Measurements from ENCODE around the gene HSD3B1. TPM values are rescaled to one million over a fixed set of nuclear protein-coding genes. Genes with fewer than 3 reads are reported as not detected.

HSD3B1 gene
- not detected for polyA plus RNA-seq (2013, experiment 1 of 2; ENCODE audit: insufficient read length)
- not detected for polyA plus RNA-seq (2013, experiment 2 of 2; ENCODE audit: insufficient read length)

DNA sequence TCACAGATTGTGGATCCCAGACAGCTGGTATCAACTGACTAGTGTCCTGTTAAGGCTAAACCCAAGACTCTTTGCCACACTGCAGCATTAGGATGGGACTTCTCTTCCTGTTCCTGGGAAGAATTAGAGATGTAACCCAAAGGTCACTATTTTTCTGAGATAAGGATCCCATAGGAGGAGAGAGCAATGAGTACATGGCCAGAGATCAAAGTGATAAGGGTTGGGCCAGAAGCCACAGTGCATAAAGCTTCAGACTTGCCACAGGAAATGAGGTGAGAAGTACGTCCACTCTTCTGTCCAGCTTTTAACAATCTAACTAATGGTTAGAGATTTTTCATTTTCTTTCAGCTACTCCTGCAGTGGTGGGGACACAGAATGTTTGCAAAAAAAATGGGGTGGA is at the start of gene HSD3B1:
TSS of gene HSD3B1 (plus strand) at position 270 of the 400 bp plus-strand sequence. CDS start 267 bp downstream, outside the sequence.
- no peak for DNase-seq

- no peak for DNase-seq
These were observed 44.0 kb upstream of the HSD3B1 start for GRCh38 chr1:119462964-119463363.

- DNase-seq, result no peak
These were observed 43.4 kb upstream of the HSD3B1 start for GRCh38 chr1:119463569-119463968.

DNA sequence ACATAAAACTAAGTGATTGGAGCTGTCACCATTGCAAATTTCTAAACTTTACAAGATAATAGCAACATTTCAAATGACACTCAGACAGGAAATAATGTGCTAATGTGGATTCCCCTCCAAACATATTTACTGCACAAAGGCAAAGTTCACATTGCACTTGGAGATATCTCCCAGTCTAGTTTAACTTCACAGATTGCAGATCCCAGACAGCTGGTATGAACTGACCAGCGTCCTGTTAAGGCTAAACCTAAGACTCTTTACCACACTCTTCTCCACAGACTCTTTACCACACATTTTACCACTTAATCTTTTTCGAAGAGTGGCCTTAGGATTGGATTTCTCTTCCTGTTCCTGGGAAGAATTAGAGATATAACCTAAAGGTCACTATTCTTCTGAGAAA is 40.6 kb upstream of the HSD3B1 start:
- DNase-seq, result no peak

GRCh38 chr1:119467219-119467618 is 39.8 kb upstream of the HSD3B1 start:
- no peak for DNase-seq

- no peak for DNase-seq
These were observed 38.9 kb upstream of the HSD3B1 start for GRCh38 chr1:119467857-119468668.

DNA sequence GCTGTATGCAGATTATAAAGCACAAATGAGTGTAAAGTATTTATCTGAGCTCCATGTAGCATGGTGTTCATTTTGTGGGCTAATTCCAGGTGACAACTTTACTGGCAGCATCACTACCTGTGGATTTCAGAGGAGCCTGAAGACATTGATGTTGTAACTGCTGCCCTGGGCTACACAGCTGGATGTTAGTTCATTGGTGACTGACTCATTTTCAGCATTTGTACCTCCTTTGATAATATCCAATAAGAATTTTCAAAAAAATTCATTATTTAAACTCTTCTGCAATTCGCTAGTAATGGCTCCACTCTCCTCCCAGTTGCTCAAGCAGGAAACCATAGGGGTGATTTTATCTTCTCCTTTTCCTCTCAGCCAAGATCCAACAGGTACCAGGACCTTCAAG is 37.3 kb upstream of the HSD3B1 start:
- DNase-seq, result no peak

DNA sequence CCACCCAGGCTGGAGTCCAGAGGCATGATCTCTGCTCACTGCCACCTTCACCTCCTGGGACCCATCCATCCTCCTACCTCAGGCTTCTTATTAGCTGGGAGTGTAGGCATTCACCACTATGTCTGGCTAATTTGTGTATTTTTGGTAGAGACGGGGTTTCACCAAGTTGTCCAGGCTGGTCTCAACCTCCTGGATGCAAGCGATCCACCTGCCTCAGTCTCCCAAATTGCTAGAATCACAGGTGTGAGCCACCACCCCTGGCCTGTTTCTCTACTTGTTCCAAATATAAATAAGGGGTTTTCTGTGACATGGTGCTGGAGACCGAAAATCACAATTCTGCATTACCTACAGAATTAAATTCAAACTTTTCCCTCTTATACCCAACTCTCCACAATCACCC is 36.6 kb upstream of the HSD3B1 start:
- DNase-seq, result no peak

DNA sequence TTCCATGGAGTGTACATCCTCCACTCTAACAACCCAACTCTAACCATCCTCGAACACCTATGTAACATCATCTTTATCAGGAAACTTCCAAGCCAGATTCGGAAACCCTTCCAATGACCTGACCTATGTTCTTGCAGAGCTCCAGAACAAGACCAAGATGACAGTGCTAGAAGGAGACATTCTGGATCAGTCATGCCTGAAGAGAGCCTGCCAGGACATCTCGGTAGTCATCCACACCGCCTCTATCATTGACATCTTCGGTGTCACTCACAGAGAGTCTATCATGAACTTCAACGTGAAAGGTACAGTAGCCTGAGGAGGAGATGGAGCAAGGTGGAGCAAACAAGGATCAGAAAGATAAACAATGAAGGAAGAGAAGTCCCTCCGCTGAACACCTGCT is 36.1 kb upstream of the HSD3B1 start:
- DNase-seq, result no peak

- no peak for DNase-seq
These were observed 35.4 kb upstream of the HSD3B1 start for GRCh38 chr1:119471566-119471965.

GRCh38 chr1:119472080-119472818 is 34.8 kb upstream of the HSD3B1 start:
- no peak for DNase-seq

DNA sequence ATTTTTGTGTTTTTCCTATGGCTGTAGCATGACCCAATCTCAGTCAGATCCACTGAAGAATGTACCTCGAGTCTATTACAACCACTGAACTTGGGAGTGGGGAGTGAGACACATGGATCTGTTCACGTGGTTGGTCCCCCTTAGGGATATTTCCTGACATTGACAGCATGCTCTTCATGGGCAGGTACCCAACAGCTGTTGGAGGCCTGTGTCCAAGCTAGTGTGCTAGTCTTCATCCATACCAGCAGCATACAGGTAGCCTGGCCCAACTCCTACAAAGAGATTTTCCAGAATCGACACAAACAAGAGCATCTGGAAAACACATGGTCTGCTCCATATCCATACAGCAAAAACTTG is 34.2 kb upstream of the HSD3B1 start:
- no peak for DNase-seq

GRCh38 chr1:119475866-119476439 is 31.1 kb upstream of the HSD3B1 start:
- peak; percentile 15 for DNase-seq

DNA sequence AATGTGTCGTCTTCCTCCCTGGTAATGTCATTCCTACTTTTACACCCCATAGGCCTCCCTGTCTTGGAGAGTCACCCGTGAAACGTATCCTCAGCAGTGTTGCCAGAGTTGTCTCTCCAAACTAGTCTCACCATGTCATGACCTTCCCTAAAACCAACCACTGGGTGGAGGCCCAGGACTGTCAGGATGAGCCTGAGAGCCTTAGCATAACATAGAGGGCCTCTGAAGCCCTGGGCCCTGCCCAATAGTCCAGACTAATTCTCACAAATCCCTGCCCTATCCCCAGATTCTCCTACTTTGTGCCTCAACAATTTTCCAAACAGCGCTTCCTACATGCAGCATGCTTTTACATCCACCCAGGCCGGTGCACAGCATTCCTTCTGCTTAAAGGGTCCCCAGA is 29.3 kb upstream of the HSD3B1 start:
- DNase-seq, result no peak

DNA sequence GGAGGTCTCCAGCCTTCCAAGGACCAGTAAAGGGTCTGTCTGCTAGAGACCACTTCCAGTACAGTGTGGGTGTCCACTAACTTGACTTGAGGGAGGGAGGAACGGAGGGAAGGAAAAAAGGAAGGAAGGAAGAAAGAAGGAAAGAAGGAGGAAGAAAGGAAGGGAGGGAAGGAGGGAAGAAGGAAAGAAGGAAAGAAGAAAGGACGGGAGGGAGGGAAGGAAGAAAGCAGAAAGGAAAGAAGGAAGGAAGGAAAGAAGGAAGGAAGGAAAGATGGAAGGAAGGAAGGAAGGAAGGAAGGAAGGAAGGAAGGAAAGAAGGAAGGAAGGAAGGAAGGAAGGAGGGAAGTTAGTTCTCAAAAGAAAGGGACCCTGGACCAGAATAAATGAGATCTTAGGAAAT is 26.8 kb upstream of the HSD3B1 start:
- DNase-seq, result no peak

DNA sequence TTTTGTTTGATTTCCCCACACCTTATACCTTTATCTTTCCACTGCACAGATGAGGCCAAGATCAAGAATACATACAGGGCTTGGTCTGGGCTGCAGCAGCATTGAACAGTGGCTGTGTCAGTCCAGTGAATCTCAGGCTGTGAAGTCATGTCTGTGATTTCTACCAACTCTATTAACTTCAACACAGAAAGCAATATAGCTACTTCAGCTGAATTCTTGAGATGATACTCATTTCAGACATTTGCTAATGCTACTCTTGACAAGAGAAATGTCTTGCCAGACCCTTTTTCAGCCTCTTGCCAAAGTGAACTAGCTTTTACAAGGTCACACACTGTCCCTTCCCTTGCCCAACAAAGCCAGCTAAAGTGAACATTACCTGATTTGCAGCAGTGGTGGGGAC is 25.1 kb upstream of the HSD3B1 start:
- no peak for DNase-seq

- DNase-seq, result peak; percentile 6
These were observed 24.2 kb upstream of the HSD3B1 start for GRCh38 chr1:119482517-119483425.

DNA sequence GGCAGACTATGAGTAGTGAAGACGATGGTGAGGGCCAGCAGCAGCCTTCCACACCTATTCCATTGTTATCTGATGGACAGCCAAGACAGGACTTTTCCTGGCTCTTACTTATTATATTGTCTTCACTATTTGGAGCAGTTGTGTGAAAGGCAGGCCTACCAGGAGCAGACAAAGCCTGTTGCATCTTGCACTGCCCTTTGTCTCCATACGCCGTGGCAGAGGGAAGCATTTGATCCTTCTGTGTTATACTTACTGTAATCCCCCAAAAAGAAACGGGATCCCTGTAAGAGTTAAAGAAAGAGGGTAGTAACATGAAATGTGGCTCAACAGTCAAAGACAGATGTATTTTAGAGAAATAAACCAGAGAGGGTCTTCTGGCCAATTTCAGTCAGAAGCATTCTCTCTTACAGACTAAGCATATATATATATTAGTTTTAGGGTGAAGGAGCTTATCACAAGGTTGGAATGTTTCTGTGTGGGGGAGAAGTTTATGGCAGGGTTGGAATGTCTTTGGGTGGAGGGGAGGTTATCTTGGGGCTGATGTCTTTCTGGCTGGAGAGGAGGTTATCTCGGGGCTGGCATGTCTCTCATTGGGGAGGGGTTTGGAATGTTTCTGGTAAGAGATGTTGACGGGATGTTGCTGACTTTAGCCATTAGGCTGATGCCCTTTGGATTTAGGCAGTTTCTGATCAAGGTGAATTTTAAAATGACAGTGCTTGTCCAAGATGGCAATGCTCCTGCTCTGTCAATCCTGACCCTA is 23.4 kb upstream of the HSD3B1 start:
- DNase-seq, result no peak

- DNase-seq, result no peak
These were observed 21.8 kb upstream of the HSD3B1 start for GRCh38 chr1:119485201-119485600.

- no peak for DNase-seq
These were observed 18.8 kb upstream of the HSD3B1 start for GRCh38 chr1:119488216-119488615.

GRCh38 chr1:119489201-119489600 is 17.8 kb upstream of the HSD3B1 start:
- DNase-seq, result no peak

- no peak for DNase-seq
These were observed 16.1 kb upstream of the HSD3B1 start for GRCh38 chr1:119490925-119491324.

Measured in fibroblast of skin of back (primary cell).